ENCODE data around the gene SH3PXD2A. TPM values are rescaled to one million over a fixed set of nuclear protein-coding genes. Genes with fewer than 3 reads are reported as not detected.
A peak's percentile ranks its signal among the peaks of the same experiment; 100 is the strongest.

Gene SH3PXD2A
- polyA plus RNA-seq, 4 donors: 2.2 to 28.3 (median 8.7) TPM

DNA sequence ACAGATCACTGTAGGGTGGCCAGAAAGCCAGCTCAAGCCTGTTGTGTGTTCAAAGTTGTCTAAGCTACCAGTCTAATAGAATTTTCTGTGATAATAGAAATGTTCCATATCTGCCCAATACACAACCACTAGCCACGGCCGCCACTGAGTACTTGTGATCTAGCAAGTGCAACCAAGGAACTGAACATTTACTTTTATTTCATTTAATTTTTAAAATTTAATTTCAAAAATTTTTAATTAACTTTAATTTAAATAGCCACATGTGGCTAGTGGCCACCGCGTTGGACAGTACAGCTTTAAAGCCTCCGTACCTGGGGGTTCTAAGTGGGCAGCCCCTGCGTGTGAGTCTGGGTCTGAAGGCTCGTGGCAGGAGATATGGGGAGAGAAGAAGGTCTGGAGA is 60.4 kb downstream of the SH3PXD2A start:
- no peaks in the 10 kb centered on the region for H3K9me3 ChIP-seq (ENCODE audit: control insufficient read depth in 2 of 2, insufficient read depth in 1 of 2, low read depth in 1 of 2, low read length in 1 of 2)
- peak overlapping the region; percentile 87 to 88 (median 88) for H3K27ac ChIP-seq (ENCODE audit: low read depth in 1 of 3, low read length in 2 of 3)
- H3K27me3 ChIP-seq (ENCODE audit: control insufficient read depth in 3 of 3, insufficient read depth in 3 of 3, low read length in 3 of 3): no peaks in the 10 kb centered on the region
- H3K36me3 ChIP-seq (ENCODE audit: control insufficient read depth in 3 of 3, insufficient read depth in 2 of 3, low read depth in 1 of 3, low read length in 3 of 3): peaks cover 0 to 39% (median 0%) of the 10 kb centered on the region in 3 donors
- WGBS, 3 donors: 93 to 97% (median 94%) methylated on average over 7 of the region's 7 CpGs
- FAIRE-seq (no peak), DNase-seq (no peak)
- no peak overlapping the region for H3K4me3 ChIP-seq (ENCODE audit: low read depth in 1 of 3, low read length in 3 of 3)
- peaks cover 0 to 53% (median 4%) of the 10 kb centered on the region in 3 donors for H3K4me1 ChIP-seq (ENCODE audit: control insufficient read depth in 3 of 3, insufficient read depth in 2 of 3, low read depth in 1 of 3, low read length in 2 of 3)

DNA sequence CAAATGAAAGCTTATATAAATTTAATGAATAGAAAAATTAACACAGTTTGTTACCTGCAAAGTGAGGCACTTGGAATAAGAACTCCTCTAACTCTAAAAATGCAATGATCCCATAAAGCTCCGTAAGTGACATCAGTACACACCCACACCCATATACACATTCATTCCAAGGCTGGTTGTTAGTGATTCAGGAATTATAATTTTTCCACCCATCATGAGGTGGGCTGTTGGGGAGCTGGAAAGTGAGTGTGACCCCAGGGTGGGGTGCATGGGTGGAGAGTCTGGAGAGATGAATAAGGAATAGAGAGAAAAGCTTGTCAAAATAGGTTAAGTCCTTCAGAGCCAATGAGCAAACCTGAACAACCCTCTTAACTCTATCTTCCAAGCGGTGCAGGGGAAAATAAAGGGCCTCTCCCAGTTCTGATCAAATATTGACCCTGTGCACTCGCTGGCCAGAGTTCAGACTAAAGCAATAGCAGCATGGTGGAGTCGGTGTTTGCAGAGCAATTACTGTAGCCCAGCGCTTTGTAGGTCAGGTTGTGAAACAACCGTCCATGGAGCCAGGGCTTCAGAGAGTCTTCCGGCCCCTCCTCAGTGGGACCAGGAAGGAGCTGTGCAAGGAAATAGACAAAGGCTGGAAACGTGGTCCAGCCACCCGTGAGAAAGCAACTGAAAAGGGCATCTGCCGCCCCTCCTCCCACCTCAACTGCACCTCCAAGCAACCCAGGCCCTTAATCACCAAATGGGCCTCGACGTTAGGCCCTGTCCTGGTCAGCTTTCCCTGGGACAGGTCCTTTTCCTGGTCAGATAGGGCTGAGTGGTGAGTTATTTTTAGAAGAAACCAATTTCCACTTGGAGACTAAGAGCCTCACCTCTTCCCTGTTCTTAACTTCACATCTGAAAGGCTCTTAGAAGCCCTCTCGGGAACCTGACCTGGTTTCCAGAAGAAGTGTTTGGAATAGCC is 61.2 kb downstream of the SH3PXD2A start:
- Histone ChIP-seq H3K4me3 (ENCODE audit: low read depth in 1 of 3, low read length in 3 of 3) (no peak overlapping the region), H3K9me3 (ENCODE audit: control insufficient read depth in 2 of 2, insufficient read depth in 1 of 2, low read depth in 1 of 2, low read length in 1 of 2) (no peaks in the 10 kb centered on the region), H3K36me3 (ENCODE audit: control insufficient read depth in 3 of 3, insufficient read depth in 2 of 3, low read depth in 1 of 3, low read length in 3 of 3) (peaks cover 0 to 36% (median 0%) of the 10 kb centered on the region in 3 donors), H3K27ac (ENCODE audit: low read depth in 1 of 3, low read length in 2 of 3) (peak overlapping the region; percentile 87 to 88 (median 88)), H3K4me1 (ENCODE audit: control insufficient read depth in 3 of 3, insufficient read depth in 2 of 3, low read depth in 1 of 3, low read length in 2 of 3) (peaks cover 2 to 59% (median 4%) of the 10 kb centered on the region in 3 donors), H3K27me3 (ENCODE audit: control insufficient read depth in 3 of 3, insufficient read depth in 3 of 3, low read length in 3 of 3) (no peaks in the 10 kb centered on the region)
- FAIRE-seq: no peak
- WGBS, 3 donors: 17 to 52% (median 30%) methylated on average over 13 of the region's 13 CpGs
- peak; percentile 96 to 98 for DNase-seq

- H3K27me3 ChIP-seq (ENCODE audit: control insufficient read depth in 3 of 3, insufficient read depth in 3 of 3, low read length in 3 of 3): no peaks in the 10 kb centered on the region
- H3K27ac ChIP-seq (ENCODE audit: low read depth in 1 of 3, low read length in 2 of 3): peak overlapping the region; percentile 39 to 88 (median 87)
- 9 to 66% (median 27%) methylated on average over 3 of the region's 3 CpGs for WGBS, 3 donors
- DNase-seq: peak; percentile 60 to 68
- no peak overlapping the region for H3K4me3 ChIP-seq (ENCODE audit: low read depth in 1 of 3, low read length in 3 of 3)
- peaks cover 2 to 60% (median 4%) of the 10 kb centered on the region in 3 donors for H3K4me1 ChIP-seq (ENCODE audit: control insufficient read depth in 3 of 3, insufficient read depth in 2 of 3, low read depth in 1 of 3, low read length in 2 of 3)
- FAIRE-seq: no peak
- H3K9me3 ChIP-seq (ENCODE audit: control insufficient read depth in 2 of 2, insufficient read depth in 1 of 2, low read depth in 1 of 2, low read length in 1 of 2): no peaks in the 10 kb centered on the region
- H3K36me3 ChIP-seq (ENCODE audit: control insufficient read depth in 3 of 3, insufficient read depth in 2 of 3, low read depth in 1 of 3, low read length in 3 of 3): peaks cover 0 to 33% (median 0%) of the 10 kb centered on the region in 3 donors
Measured at GRCh38 chr10:103793429-103793828, 61.9 kb downstream of the SH3PXD2A start.

DNA sequence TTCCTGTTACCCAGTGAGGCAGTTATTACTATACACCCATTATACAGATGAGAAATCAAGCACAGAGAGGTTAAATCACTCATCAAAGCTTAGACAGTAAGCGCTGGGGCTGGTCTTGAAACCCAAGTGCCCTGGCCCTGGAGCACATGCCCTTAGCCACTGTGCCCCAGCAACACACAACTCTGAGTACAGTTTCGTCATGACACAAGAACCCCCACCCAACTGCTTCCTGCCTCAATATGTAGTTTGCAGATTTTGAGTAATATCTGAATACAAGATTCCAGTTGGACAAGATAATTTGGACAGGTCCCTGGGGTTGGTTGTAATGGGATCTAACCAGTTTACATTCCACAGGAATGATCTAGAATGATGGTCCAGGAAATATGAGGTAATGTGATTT is 62.8 kb downstream of the SH3PXD2A start:
- H3K27me3 ChIP-seq (ENCODE audit: control insufficient read depth in 3 of 3, insufficient read depth in 3 of 3, low read length in 3 of 3): no peaks in the 10 kb centered on the region
- H3K27ac ChIP-seq (ENCODE audit: low read depth in 1 of 3, low read length in 2 of 3): peak overlapping the region in 2 of 3 donors; percentile 43 to 88
- peaks cover 0 to 29% (median 0%) of the 10 kb centered on the region in 3 donors for H3K36me3 ChIP-seq (ENCODE audit: control insufficient read depth in 3 of 3, insufficient read depth in 2 of 3, low read depth in 1 of 3, low read length in 3 of 3)
- FAIRE-seq (no peak), DNase-seq (no peak)
- H3K4me3 ChIP-seq (ENCODE audit: low read depth in 1 of 3, low read length in 3 of 3): no peak overlapping the region
- H3K9me3 ChIP-seq (ENCODE audit: control insufficient read depth in 2 of 2, insufficient read depth in 1 of 2, low read depth in 1 of 2, low read length in 1 of 2): no peaks in the 10 kb centered on the region
- peaks cover 2 to 61% (median 4%) of the 10 kb centered on the region in 3 donors for H3K4me1 ChIP-seq (ENCODE audit: control insufficient read depth in 3 of 3, insufficient read depth in 2 of 3, low read depth in 1 of 3, low read length in 2 of 3)
- 79 to 89% (median 83%) methylated on average over 2 of the region's 2 CpGs for WGBS, 3 donors

DNA sequence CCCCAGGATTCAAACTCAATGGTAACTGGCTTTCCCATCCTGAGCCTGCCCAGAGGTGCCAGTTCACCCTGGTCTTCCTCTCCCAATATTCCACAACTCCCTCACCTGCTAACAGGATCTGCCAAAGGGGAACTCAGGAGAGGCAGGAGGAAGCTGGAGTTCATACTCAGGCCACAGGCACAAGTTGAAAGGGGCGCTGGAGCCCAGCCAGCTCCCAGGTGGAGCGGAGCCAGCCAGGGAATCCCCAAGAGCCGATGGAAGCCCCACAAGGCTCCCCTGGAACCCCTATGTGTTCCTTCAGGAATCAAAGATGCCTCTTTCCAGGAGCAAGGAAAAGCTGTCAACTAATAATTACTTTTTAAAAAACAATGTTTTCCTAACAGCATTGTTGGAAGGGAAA is 63.5 kb downstream of the SH3PXD2A start:
- Histone ChIP-seq H3K27me3 (ENCODE audit: control insufficient read depth in 3 of 3, insufficient read depth in 3 of 3, low read length in 3 of 3) (no peaks in the 10 kb centered on the region), H3K4me1 (ENCODE audit: control insufficient read depth in 3 of 3, insufficient read depth in 2 of 3, low read depth in 1 of 3, low read length in 2 of 3) (peaks cover 2 to 68% (median 4%) of the 10 kb centered on the region in 3 donors), H3K36me3 (ENCODE audit: control insufficient read depth in 3 of 3, insufficient read depth in 2 of 3, low read depth in 1 of 3, low read length in 3 of 3) (peaks cover 0 to 27% (median 0%) of the 10 kb centered on the region in 3 donors), H3K27ac (ENCODE audit: low read depth in 1 of 3, low read length in 2 of 3) (peak overlapping the region in 2 of 3 donors; percentile 23 to 88), H3K4me3 (ENCODE audit: low read depth in 1 of 3, low read length in 3 of 3) (no peak overlapping the region), H3K9me3 (ENCODE audit: control insufficient read depth in 2 of 2, insufficient read depth in 1 of 2, low read depth in 1 of 2, low read length in 1 of 2) (no peaks in the 10 kb centered on the region)
- no peak for FAIRE-seq
- peak in 1 of 2 donors; percentile 43 for DNase-seq
- WGBS, 3 donors: 23 to 52% (median 33%) methylated on average over 3 of the region's 3 CpGs

DNA sequence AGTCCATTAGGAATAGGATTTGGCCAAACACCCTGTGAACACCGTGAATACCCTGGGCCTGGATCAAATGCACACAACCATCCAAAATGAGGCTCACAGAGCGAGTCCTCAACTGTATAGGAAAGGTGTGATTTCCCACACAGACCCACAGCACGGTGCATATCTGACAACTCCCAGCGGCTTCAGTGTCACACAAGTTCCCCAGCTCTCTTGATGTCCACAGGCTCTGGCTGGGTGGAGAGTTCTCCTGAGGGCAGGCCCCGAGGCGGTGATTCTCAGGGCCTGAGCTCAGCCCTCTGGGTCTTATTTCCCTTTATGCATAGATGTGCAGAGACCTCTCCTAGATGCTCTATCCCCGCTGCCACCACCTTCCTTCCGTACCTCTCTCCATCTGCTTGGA is 64.1 kb downstream of the SH3PXD2A start:
- no peak for FAIRE-seq
- H3K9me3 ChIP-seq (ENCODE audit: control insufficient read depth in 2 of 2, insufficient read depth in 1 of 2, low read depth in 1 of 2, low read length in 1 of 2): no peaks in the 10 kb centered on the region
- peaks cover 0 to 28% (median 0%) of the 10 kb centered on the region in 3 donors for H3K36me3 ChIP-seq (ENCODE audit: control insufficient read depth in 3 of 3, insufficient read depth in 2 of 3, low read depth in 1 of 3, low read length in 3 of 3)
- peak overlapping the region in 1 of 3 donors; percentile 88 for H3K27ac ChIP-seq (ENCODE audit: low read depth in 1 of 3, low read length in 2 of 3)
- DNase-seq: no peak
- no peaks in the 10 kb centered on the region for H3K27me3 ChIP-seq (ENCODE audit: control insufficient read depth in 3 of 3, insufficient read depth in 3 of 3, low read length in 3 of 3)
- WGBS, 3 donors: 83 to 89% (median 85%) methylated on average over 8 of the region's 8 CpGs
- H3K4me1 ChIP-seq (ENCODE audit: control insufficient read depth in 3 of 3, insufficient read depth in 2 of 3, low read depth in 1 of 3, low read length in 2 of 3): peaks cover 2 to 71% (median 4%) of the 10 kb centered on the region in 3 donors
- no peak overlapping the region for H3K4me3 ChIP-seq (ENCODE audit: low read depth in 1 of 3, low read length in 3 of 3)

GRCh38 chr10:103790580-103790979 is 64.8 kb downstream of the SH3PXD2A start:
- no peaks in the 10 kb centered on the region for H3K27me3 ChIP-seq (ENCODE audit: control insufficient read depth in 3 of 3, insufficient read depth in 3 of 3, low read length in 3 of 3)
- no peaks in the 10 kb centered on the region for H3K9me3 ChIP-seq (ENCODE audit: control insufficient read depth in 2 of 2, insufficient read depth in 1 of 2, low read depth in 1 of 2, low read length in 1 of 2)
- H3K27ac ChIP-seq (ENCODE audit: low read depth in 1 of 3, low read length in 2 of 3): peak overlapping the region in 1 of 3 donors; percentile 73
- FAIRE-seq (no peak), DNase-seq (no peak)
- no peak overlapping the region for H3K4me3 ChIP-seq (ENCODE audit: low read depth in 1 of 3, low read length in 3 of 3)
- peaks cover 0 to 30% (median 0%) of the 10 kb centered on the region in 3 donors for H3K36me3 ChIP-seq (ENCODE audit: control insufficient read depth in 3 of 3, insufficient read depth in 2 of 3, low read depth in 1 of 3, low read length in 3 of 3)
- 87 to 89% (median 88%) methylated on average over 5 of the region's 5 CpGs for WGBS, 3 donors
- H3K4me1 ChIP-seq (ENCODE audit: control insufficient read depth in 3 of 3, insufficient read depth in 2 of 3, low read depth in 1 of 3, low read length in 2 of 3): peaks cover 2 to 74% (median 4%) of the 10 kb centered on the region in 3 donors

DNA sequence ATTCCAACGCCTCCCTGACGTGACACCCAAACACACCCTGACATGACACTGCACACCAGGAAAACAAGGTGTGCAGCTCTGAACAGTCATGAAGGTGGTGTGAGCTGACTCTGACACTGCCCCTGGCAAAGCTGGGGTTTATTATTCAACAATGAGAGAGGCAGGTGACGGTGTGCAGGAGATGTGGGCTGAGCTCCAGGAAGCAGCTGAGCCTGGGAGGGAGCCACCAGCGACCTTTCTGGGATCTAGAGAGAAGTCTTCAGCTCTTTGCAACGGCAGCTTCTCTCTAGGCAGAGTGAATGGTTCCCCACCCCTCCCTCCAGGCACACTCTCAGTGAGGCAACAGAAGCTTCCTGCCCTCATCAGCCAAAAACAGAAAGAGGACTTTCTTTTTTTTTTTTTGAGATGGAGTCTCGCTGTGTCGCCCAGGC is 65.6 kb downstream of the SH3PXD2A start:
- 21 to 44% (median 36%) methylated on average over 7 of the region's 7 CpGs for WGBS, 3 donors
- no peaks in the 10 kb centered on the region for H3K27me3 ChIP-seq (ENCODE audit: control insufficient read depth in 3 of 3, insufficient read depth in 3 of 3, low read length in 3 of 3)
- no peaks in the 10 kb centered on the region for H3K9me3 ChIP-seq (ENCODE audit: control insufficient read depth in 2 of 2, insufficient read depth in 1 of 2, low read depth in 1 of 2, low read length in 1 of 2)
- peaks cover 1 to 74% (median 2%) of the 10 kb centered on the region in 3 donors for H3K4me1 ChIP-seq (ENCODE audit: control insufficient read depth in 3 of 3, insufficient read depth in 2 of 3, low read depth in 1 of 3, low read length in 2 of 3)
- H3K4me3 ChIP-seq (ENCODE audit: low read depth in 1 of 3, low read length in 3 of 3): no peak overlapping the region
- peak; percentile 84 to 91 for DNase-seq
- FAIRE-seq: no peak
- peaks cover 0 to 34% (median 0%) of the 10 kb centered on the region in 3 donors for H3K36me3 ChIP-seq (ENCODE audit: control insufficient read depth in 3 of 3, insufficient read depth in 2 of 3, low read depth in 1 of 3, low read length in 3 of 3)
- peak overlapping the region in 2 of 3 donors; percentile 71 to 73 for H3K27ac ChIP-seq (ENCODE audit: low read depth in 1 of 3, low read length in 2 of 3)
